GM23248 (cell line): ENCODE results near the gene SCN7A. TPM values are rescaled to one million over a fixed set of nuclear protein-coding genes. Genes with fewer than 3 reads are reported as not detected.
"Not testable (repeated sequence)": the region's sequence is repeated elsewhere in the genome, so short reads cannot be mapped to it uniquely, and the experiment has no call there.

Experiments used
- DNase-seq: peaks from one replicate; pipeline ENCODE4 v3.0.0-alpha.2; 2015
- H2AFZ ChIP-seq: fragments of 200-600 bp; sonication (generic); 2 replicates; pipeline ENCODE4 v1.6.1; 2016; ENCODE audit warnings: antibody characterized with exemption
- H3F3A ChIP-seq: fragments of 200-600 bp; sonication (generic); 2 replicates; pipeline ENCODE4 v1.6.1; 2016; ENCODE audit warnings: mild to moderate bottlenecking, antibody characterized with exemption, mixed run types; ENCODE audit not compliant: insufficient read depth
- H3K27ac ChIP-seq: fragments of 200-600 bp; sonication (generic); 2 replicates; pipeline ENCODE4 v1.5.1; 2016; ENCODE audit warnings: mild to moderate bottlenecking
- H3K27me3 ChIP-seq: fragments of 200-600 bp; sonication (generic); replicated peaks from 2 replicates; pipeline ENCODE4 v1.6.1; 2016; ENCODE audit warnings: mild to moderate bottlenecking; ENCODE audit not compliant: insufficient read depth
- H3K36me3 ChIP-seq: fragments of 200-600 bp; sonication (generic); 2 replicates; pipeline ENCODE4 v1.6.1; 2016; ENCODE audit warnings: low read depth, mild to moderate bottlenecking
- H3K4me1 ChIP-seq: fragments of 200-600 bp; sonication (generic); 2 replicates; pipeline ENCODE4 v1.6.1; 2016; ENCODE audit warnings: mild to moderate bottlenecking; ENCODE audit not compliant: insufficient read depth
- H3K4me2 ChIP-seq: fragments of 200-600 bp; sonication (generic); one replicate; pipeline ENCODE4 v1.6.1; 2016; ENCODE audit warnings: mild to moderate bottlenecking; ENCODE audit not compliant: unreplicated experiment
- H3K4me3 ChIP-seq: fragments of 200-600 bp; sonication (generic); 2 replicates; pipeline ENCODE4 v1.5.1; 2016; ENCODE audit warnings: mild to moderate bottlenecking
- H3K79me2 ChIP-seq: fragments of 200-600 bp; sonication (generic); 2 replicates; pipeline ENCODE4 v1.6.1; 2016; ENCODE audit warnings: mild to moderate bottlenecking; ENCODE audit not compliant: insufficient read depth
- H3K9ac ChIP-seq: fragments of 200-600 bp; sonication (generic); 2 replicates; pipeline ENCODE4 v1.6.1; 2016; ENCODE audit warnings: mild to moderate bottlenecking
- H3K9me2 ChIP-seq: fragments of 200-600 bp; sonication (generic); 2 replicates; pipeline ENCODE4 v1.6.1; 2016; ENCODE audit warnings: mixed run types, mild to moderate bottlenecking, moderate library complexity; ENCODE audit not compliant: insufficient read depth
- H3K9me3 ChIP-seq: fragments of 200-600 bp; sonication (generic); one replicate; pipeline ENCODE4 v1.6.1; 2017; ENCODE audit warnings: low read depth
- H4K20me1 ChIP-seq: fragments of 200-600 bp; sonication (generic); 2 replicates; pipeline ENCODE4 v1.6.0; 2016; ENCODE audit not compliant: insufficient read depth
- EZH2 ChIP-seq: fragments of 200-600 bp; sonication (generic); IDR thresholded peaks from 2 replicates; pipeline ENCODE4 v1.6.1; 2018; ENCODE audit warnings: antibody characterized with exemption, mild to moderate bottlenecking; ENCODE audit not compliant: insufficient read depth, poor library complexity, severe bottlenecking
- EZH2phosphoT487 ChIP-seq: fragments of 200-600 bp; sonication (generic); IDR thresholded peaks from 2 replicates; pipeline ENCODE4 v1.6.1; 2018; ENCODE audit warnings: antibody characterized with exemption, moderate library complexity, mild to moderate bottlenecking, low read depth; ENCODE audit not compliant: insufficient read depth
- WGBS, 2 experiments: methylation state at CpG; one replicate each; pipeline ENCODE4 v1.1.6; 2015 to 2017; ENCODE audit warnings: low lambda C conversion rate in 2 of 2, low coverage in 1 of 2; ENCODE audit errors: missing lambda C conversion rate in 2 of 2; 5-methylcytosine and 5-hydroxymethylcytosine counted together
- in situ Hi-C: fragments of 300-500 bp; cut with MboI; formaldehyde crosslinking; loops from 2 replicates; pipeline ENCODE4 v1.15.0; 2020
- polyA plus RNA-seq: library from polyadenylated mRNA; unstranded; fragments of >200 nt; fragmentation: Nextera tagmentation; extraction: Ambion mirVana; gene quantifications from 2 replicates; pipeline ENCODE4 v1.2.1, GENCODE V29; 2016
- total RNA-seq: library from RNA; depleted of rRNA; stranded (reverse); fragments of >200 nt; shearing (Covaris generic); gene quantifications from 2 replicates; pipeline ENCODE4 v1.2.3, GENCODE V29; 2014

SCN7A gene
- total and polyA plus RNA-seq, 2 experiments from 2014 or later: not detected

- no peaks in the 10 kb centered on the region for H3K79me2 ChIP-seq
- H3K36me3 ChIP-seq: no peaks in the 10 kb centered on the region
- H3K4me3 ChIP-seq: no peak overlapping the region
- H3K9me2 ChIP-seq: no peaks in the 10 kb centered on the region
- no peaks in the 10 kb centered on the region for H3K9me3 ChIP-seq
- 86 to 96% methylated on average over 1 of the region's 1 CpG for WGBS, 2 experiments
- no peak overlapping the region for H3K4me2 ChIP-seq
- H3K4me1 ChIP-seq: no peaks in the 10 kb centered on the region
- H3F3A ChIP-seq: no peaks in the 10 kb centered on the region
- DNase-seq: peak; percentile 1
- H4K20me1 ChIP-seq: no peaks in the 10 kb centered on the region
- no peak overlapping the region for H2AFZ ChIP-seq
- TF ChIP-seq EZH2 (no peak), EZH2phosphoT487 (no peak)
- H3K27me3 ChIP-seq: no peaks in the 10 kb centered on the region
- no peak overlapping the region for H3K9ac ChIP-seq
- H3K27ac ChIP-seq: no peak overlapping the region
- in situ Hi-C loops: no loop called here
Measured at GRCh38 chr2:166464187-166464586, 29.9 kb downstream of the SCN7A start.

- Histone ChIP-seq H3K79me2 (no peaks in the 10 kb centered on the region), H3K4me2 (no peak overlapping the region), H3K9ac (no peak overlapping the region), H3K9me3 (no peaks in the 10 kb centered on the region), H3F3A (no peaks in the 10 kb centered on the region), H3K4me1 (no peaks in the 10 kb centered on the region), H3K27me3 (no peaks in the 10 kb centered on the region), H4K20me1 (no peaks in the 10 kb centered on the region), H2AFZ (no peak overlapping the region), H3K36me3 (no peaks in the 10 kb centered on the region), H3K9me2 (no peaks in the 10 kb centered on the region), H3K27ac (no peak overlapping the region), H3K4me3 (no peak overlapping the region)
- DNase-seq: no peak
- in situ Hi-C loops: no loop called here
- no peak for TF ChIP-seq EZH2phosphoT487
- TF ChIP-seq EZH2: no peak
- 92 to 94% methylated on average over 5 of the region's 5 CpGs for WGBS, 2 experiments
Measured at GRCh38 chr2:166463640-166464039, 30.4 kb downstream of the SCN7A start.

GRCh38 chr2:166458674-166459073 is 35.4 kb downstream of the SCN7A start:
- H3K9me3 ChIP-seq: no peaks in the 10 kb centered on the region
- H2AFZ ChIP-seq: no peak overlapping the region
- in situ Hi-C loops: no loop called here
- H3K36me3 ChIP-seq: no peaks in the 10 kb centered on the region
- no peaks in the 10 kb centered on the region for H4K20me1 ChIP-seq
- H3K4me3 ChIP-seq: no peak overlapping the region
- TF ChIP-seq EZH2phosphoT487 (no peak), EZH2 (no peak)
- H3K79me2 ChIP-seq: no peaks in the 10 kb centered on the region
- H3K9me2 ChIP-seq: no peaks in the 10 kb centered on the region
- no peaks in the 10 kb centered on the region for H3K4me1 ChIP-seq
- H3K27me3 ChIP-seq: no peaks in the 10 kb centered on the region
- WGBS, 2 experiments: 94 to 100% methylated on average over 1 of the region's 1 CpG
- H3F3A ChIP-seq: no peaks in the 10 kb centered on the region
- H3K9ac ChIP-seq: no peak overlapping the region
- no peak overlapping the region for H3K4me2 ChIP-seq
- H3K27ac ChIP-seq: no peak overlapping the region
- DNase-seq: no peak

DNA sequence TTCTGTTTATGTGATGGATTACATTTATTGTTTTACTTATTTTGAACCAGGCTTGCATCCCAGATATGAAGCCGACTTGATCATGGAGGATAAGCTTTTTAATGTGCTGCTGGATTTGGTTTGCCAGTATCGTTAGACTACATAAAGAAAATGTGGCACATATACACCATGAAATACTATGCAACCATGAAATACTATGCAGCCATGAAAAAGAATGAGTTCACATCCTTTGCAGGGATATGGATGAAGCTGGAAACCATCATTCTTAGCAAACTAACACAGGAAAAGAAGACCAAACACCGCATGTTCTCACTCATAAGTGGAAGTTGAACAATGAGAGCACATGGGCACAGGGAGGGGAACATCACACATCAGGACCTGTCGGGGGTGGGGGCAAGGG is 38.2 kb downstream of the SCN7A start:
- H3K27ac ChIP-seq, H3K27me3 ChIP-seq, H3K4me2 ChIP-seq, H3K4me3 ChIP-seq, H4K20me1 ChIP-seq, H3K9ac ChIP-seq, H3K9me2 ChIP-seq, in situ Hi-C loops, H3F3A ChIP-seq, H3K79me2 ChIP-seq, H3K4me1 ChIP-seq, DNase-seq, H3K36me3 ChIP-seq, H2AFZ ChIP-seq, H3K9me3 ChIP-seq: not testable (repeated sequence)
- 57 to 68% methylated on average over 4 of the region's 4 CpGs for WGBS, 2 experiments

- in situ Hi-C loops: no loop called here
- Histone ChIP-seq H4K20me1 (no peaks in the 10 kb centered on the region), H3K9ac (no peak overlapping the region), H3K4me2 (no peak overlapping the region), H3K4me3 (no peak overlapping the region), H3K36me3 (no peaks in the 10 kb centered on the region), H3K27ac (no peak overlapping the region), H3F3A (no peaks in the 10 kb centered on the region), H3K9me2 (no peaks in the 10 kb centered on the region), H3K79me2 (no peaks in the 10 kb centered on the region), H2AFZ (no peak overlapping the region), H3K4me1 (no peaks in the 10 kb centered on the region), H3K27me3 (no peaks in the 10 kb centered on the region), H3K9me3 (no peaks in the 10 kb centered on the region)
- TF ChIP-seq EZH2phosphoT487 (no peak), EZH2 (no peak)
- DNase-seq: no peak
- 68% methylated on average over 2 of the region's 2 CpGs for whole genome bisulfite sequencing, 2 experiments
Measured at GRCh38 chr2:166454006-166454595, 39.9 kb downstream of the SCN7A start.
